PC-3 (cell line): ENCODE data around the gene NUBPL. TPM values are rescaled to one million over a fixed set of nuclear protein-coding genes. Genes with fewer than 3 reads are reported as not detected.

Experiments used
- ATAC-seq: fragments of 200-7000 bp; cut with Tn5 transposase; 2 replicates; pipeline ENCODE4 v1.9.1; 2020; ENCODE audit warnings: mild to moderate bottlenecking, moderate library complexity
- BruUV-seq: library from RNA; stranded (reverse); fragments of 400-500 nt; replicated peaks from 2 replicates; lab custom pipeline; 2021; lab: Mats Ljungman, UMichigan
- CTCF ChIA-PET: fragments of 300-600 bp; sonication (Branson Sonifier 250); formaldehyde crosslinking; loops from one replicate; lab custom pipeline; 2022; ENCODE audit warnings: antibody characterized with exemption; lab: Charles Lee
- POLR2A ChIA-PET: fragments of 300-600 bp; sonication (Branson Sonifier 250); formaldehyde crosslinking; loops from one replicate; lab custom pipeline; 2022; ENCODE audit warnings: antibody characterized with exemption; ENCODE audit not compliant: unreplicated experiment; lab: Charles Lee
- DNase-seq: peaks from one replicate; pipeline ENCODE4 v3.0.0-alpha.2; 2015
- H2AFZ ChIP-seq: fragments of 300-600 bp; sonication (generic); 2 replicates; pipeline ENCODE4 v1.6.0; 2016; ENCODE audit warnings: antibody characterized with exemption, low read length
- H3F3A ChIP-seq: fragments of 300-600 bp; sonication (generic); one replicate; pipeline ENCODE4 v1.6.0; 2017; ENCODE audit warnings: antibody characterized with exemption, low read length, control low read depth, mild to moderate bottlenecking; ENCODE audit not compliant: unreplicated experiment
- H3K27ac ChIP-seq: fragments of 300-600 bp; sonication (generic); 2 replicates; pipeline ENCODE4 v1.5.1; 2016; ENCODE audit warnings: mild to moderate bottlenecking, low read length
- H3K27me3 ChIP-seq: fragments of 300-600 bp; sonication (generic); 2 replicates; pipeline ENCODE4 v1.6.1; 2016; ENCODE audit warnings: low read length, mixed read lengths
- H3K36me3 ChIP-seq: fragments of 300-600 bp; sonication (generic); 2 replicates; pipeline ENCODE4 v1.6.1; 2016; ENCODE audit warnings: low read depth, mixed run types, low read length, mixed read lengths
- H3K4me1 ChIP-seq: fragments of 300-600 bp; sonication (generic); 2 replicates; pipeline ENCODE4 v1.5.1; 2016; ENCODE audit warnings: low read length; ENCODE audit not compliant: insufficient read depth
- H3K4me2 ChIP-seq: fragments of 300-600 bp; sonication (generic); 2 replicates; pipeline ENCODE4 v1.6.0; 2016; ENCODE audit warnings: low read length
- H3K4me3 ChIP-seq: fragments of 300-600 bp; sonication (generic); 2 replicates; pipeline ENCODE4 v1.5.1; 2016; ENCODE audit warnings: mild to moderate bottlenecking, low read length, mixed read lengths
- H3K79me2 ChIP-seq: fragments of 300-600 bp; sonication (generic); 2 replicates; pipeline ENCODE4 v1.6.1; 2017; ENCODE audit warnings: low read length, mixed read lengths
- H3K9ac ChIP-seq: fragments of 300-600 bp; sonication (generic); 2 replicates; pipeline ENCODE4 v1.6.0; 2016; ENCODE audit warnings: mild to moderate bottlenecking, low read length
- H3K9me2 ChIP-seq: fragments of 300-600 bp; sonication (generic); replicated peaks from 2 replicates; pipeline ENCODE4 v1.6.1; 2016; ENCODE audit warnings: mixed run types, low read length, mixed read lengths
- H3K9me3 ChIP-seq: fragments of 300-600 bp; sonication (generic); 2 replicates; pipeline ENCODE4 v1.6.1; 2016; ENCODE audit warnings: low read length, mixed read lengths
- H4K20me1 ChIP-seq: fragments of 300-600 bp; sonication (generic); 2 replicates; pipeline ENCODE4 v1.6.1; 2016; ENCODE audit warnings: low read length, mixed read lengths
- EZH2 ChIP-seq: fragments of 300-600 bp; sonication (generic); IDR thresholded peaks from one replicate; pipeline ENCODE4 v1.6.1; 2017; ENCODE audit warnings: antibody characterized with exemption, mild to moderate bottlenecking, low read length; ENCODE audit not compliant: unreplicated experiment
- EZH2phosphoT487 ChIP-seq: fragments of 300-600 bp; sonication (generic); IDR thresholded peaks from 2 replicates; pipeline ENCODE4 v1.6.1; 2018; ENCODE audit warnings: mild to moderate bottlenecking, antibody characterized with exemption, low read length, borderline replicate concordance
- intact Hi-C: fragments of 100-400 bp; cut with micrococcal nuclease; formaldehyde crosslinking; loops from 2 replicates; pipeline ENCODE4 v1.9.0; 2023
- total RNA-seq: library from RNA; depleted of rRNA; stranded (reverse); fragments of >200 nt; gene quantifications from 2 replicates; pipeline ENCODE4 v1.2.3, GENCODE V29; 2014
- TF ChIP-seq, protein P1 (sequence below): fragments of 300-600 bp; sonication (generic); conservative IDR thresholded peaks from 2 replicates; pipeline ENCODE4 v1.5.1; 2017; ENCODE audit warnings: antibody characterized with exemption, low read depth, mild to moderate bottlenecking, low read length

NUBPL gene
- total RNA-seq, 1 experiment from 2014 or later: 14.9 TPM

DNA sequence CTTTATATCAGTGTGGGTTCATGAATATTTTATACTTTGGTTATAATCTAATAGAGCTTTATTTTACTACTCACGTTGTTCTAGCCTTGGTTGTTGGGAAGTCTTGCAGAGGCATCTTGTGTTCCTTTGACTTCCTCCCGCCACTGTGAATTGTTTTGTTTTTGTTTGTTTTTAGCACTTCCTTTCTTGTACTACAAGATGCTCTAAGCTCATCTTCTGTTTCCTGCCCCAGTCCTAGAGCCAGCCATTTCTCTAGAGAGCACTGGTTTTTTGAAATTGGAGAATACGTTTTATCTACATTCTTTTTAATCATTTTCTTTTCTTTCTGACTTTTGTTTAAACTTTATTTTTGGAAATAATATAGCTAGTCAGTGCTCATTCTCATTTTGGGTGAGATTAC is 15.9 kb upstream of the NUBPL start:
- H3F3A ChIP-seq: no peaks in the 10 kb centered on the region
- H2AFZ ChIP-seq: no peak overlapping the region
- POLR2A ChIA-PET: interaction anchor here (0.5 kb wide), 1 partner anchor 500 kb away, joined by 3 read pairs; no protein-coding TSS in a partner anchor
- 0 out of 2 replicates have a peak, but pooled peaks cover 4% of the 10 kb centered on the region for H3K9me3 ChIP-seq
- CTCF ChIA-PET: interaction anchor here (0.6 kb wide), 1 partner anchor 9 kb away, joined by 3 read pairs; no protein-coding TSS in a partner anchor
- H3K27me3 ChIP-seq: no peaks in the 10 kb centered on the region
- H3K79me2 ChIP-seq: no peaks in the 10 kb centered on the region
- ATAC-seq: no peak
- no peaks in the 10 kb centered on the region for H3K36me3 ChIP-seq
- H3K9me2 ChIP-seq: no peaks in the 10 kb centered on the region
- no TSS peak for BruUV-seq
- no peak overlapping the region for H3K9ac ChIP-seq
- no peak overlapping the region for H3K27ac ChIP-seq
- intact Hi-C loops: no loop called here
- no peak overlapping the region for H3K4me3 ChIP-seq
- no peaks in the 10 kb centered on the region for H3K4me1 ChIP-seq
- no peak overlapping the region for H3K4me2 ChIP-seq
- DNase-seq: no peak
- H4K20me1 ChIP-seq: no peaks in the 10 kb centered on the region
- TF ChIP-seq, protein P1, sequence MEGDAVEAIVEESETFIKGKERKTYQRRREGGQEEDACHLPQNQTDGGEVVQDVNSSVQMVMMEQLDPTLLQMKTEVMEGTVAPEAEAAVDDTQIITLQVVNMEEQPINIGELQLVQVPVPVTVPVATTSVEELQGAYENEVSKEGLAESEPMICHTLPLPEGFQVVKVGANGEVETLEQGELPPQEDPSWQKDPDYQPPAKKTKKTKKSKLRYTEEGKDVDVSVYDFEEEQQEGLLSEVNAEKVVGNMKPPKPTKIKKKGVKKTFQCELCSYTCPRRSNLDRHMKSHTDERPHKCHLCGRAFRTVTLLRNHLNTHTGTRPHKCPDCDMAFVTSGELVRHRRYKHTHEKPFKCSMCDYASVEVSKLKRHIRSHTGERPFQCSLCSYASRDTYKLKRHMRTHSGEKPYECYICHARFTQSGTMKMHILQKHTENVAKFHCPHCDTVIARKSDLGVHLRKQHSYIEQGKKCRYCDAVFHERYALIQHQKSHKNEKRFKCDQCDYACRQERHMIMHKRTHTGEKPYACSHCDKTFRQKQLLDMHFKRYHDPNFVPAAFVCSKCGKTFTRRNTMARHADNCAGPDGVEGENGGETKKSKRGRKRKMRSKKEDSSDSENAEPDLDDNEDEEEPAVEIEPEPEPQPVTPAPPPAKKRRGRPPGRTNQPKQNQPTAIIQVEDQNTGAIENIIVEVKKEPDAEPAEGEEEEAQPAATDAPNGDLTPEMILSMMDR: no peak
- TF ChIP-seq EZH2phosphoT487: no peak
- no peak for TF ChIP-seq EZH2

DNA sequence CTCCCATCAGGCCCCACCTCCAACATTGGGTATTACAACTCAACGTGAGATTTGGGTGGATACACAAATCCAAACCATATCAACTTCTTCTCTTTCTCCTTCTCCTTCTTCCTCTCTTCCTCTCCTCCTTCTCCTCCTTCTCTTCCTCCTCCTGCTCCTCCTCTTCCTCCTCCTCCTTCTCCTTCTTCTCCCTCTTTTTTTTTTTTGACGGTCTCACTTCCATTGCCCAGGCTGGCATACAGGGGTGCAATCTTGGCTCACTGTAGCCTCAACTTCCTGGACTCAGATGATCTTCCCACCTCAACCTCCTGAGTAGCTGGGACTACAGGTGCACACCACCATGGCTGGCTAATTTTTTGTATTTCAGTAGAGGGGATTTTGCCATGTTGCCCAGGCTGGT is 11.4 kb upstream of the NUBPL start:
- no peak for ATAC-seq
- BruUV-seq: no TSS peak

DNA sequence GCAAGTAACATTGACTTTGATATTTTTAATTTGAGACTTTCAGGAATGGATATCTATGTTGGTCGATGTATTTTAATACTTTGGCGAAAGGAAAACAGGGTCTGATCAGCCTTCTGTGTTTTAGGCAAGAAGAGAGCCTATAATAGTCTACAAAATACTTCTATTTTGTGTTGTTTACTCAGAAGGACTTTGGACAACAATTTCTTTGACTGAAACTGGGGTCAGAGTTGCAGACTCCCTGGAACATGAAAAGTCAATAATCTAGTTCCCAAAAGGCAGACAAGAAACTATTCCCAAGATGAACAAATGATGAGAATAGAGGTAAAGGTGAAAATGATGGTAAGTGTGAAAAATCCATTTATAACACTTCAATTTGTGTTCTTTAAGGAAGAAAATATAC is 10.6 kb upstream of the NUBPL start:
- Histone ChIP-seq H2AFZ (no peak overlapping the region), H4K20me1 (no peaks in the 10 kb centered on the region), H3K36me3 (no peaks in the 10 kb centered on the region), H3K79me2 (no peaks in the 10 kb centered on the region), H3K27ac (no peak overlapping the region), H3K4me3 (no peak overlapping the region), H3K9me3 (0 out of 2 replicates have a peak, but pooled peaks cover 4% of the 10 kb centered on the region), H3F3A (no peaks in the 10 kb centered on the region), H3K4me1 (no peaks in the 10 kb centered on the region), H3K9me2 (no peaks in the 10 kb centered on the region), H3K27me3 (peaks cover 32% of the 10 kb centered on the region), H3K9ac (no peak overlapping the region), H3K4me2 (no peak overlapping the region)
- TF ChIP-seq EZH2phosphoT487: no peak
- TF ChIP-seq, protein P1: no peak
- no TSS peak for BruUV-seq
- POLR2A ChIA-PET: no interaction called here
- CTCF ChIA-PET: no interaction called here
- intact Hi-C loops: no loop called here
- DNase-seq: no peak
- ATAC-seq: no peak

More for the DNA sequence above, 11.4 kb upstream of the NUBPL start:
- no peak for DNase-seq
- Histone ChIP-seq H3K27me3 (peaks cover 29% of the 10 kb centered on the region), H3K79me2 (no peaks in the 10 kb centered on the region), H3K9ac (no peak overlapping the region), H2AFZ (no peak overlapping the region), H4K20me1 (no peaks in the 10 kb centered on the region), H3F3A (no peaks in the 10 kb centered on the region), H3K27ac (no peak overlapping the region), H3K9me3 (0 out of 2 replicates have a peak, but pooled peaks cover 4% of the 10 kb centered on the region), H3K36me3 (no peaks in the 10 kb centered on the region), H3K4me2 (no peak overlapping the region), H3K9me2 (no peaks in the 10 kb centered on the region), H3K4me3 (no peak overlapping the region), H3K4me1 (no peaks in the 10 kb centered on the region)
- ChIA-PET POLR2A (no interaction called here), CTCF (no interaction called here)
- intact Hi-C loops: no loop called here
- TF ChIP-seq EZH2 (no peak), EZH2phosphoT487 (no peak)
- TF ChIP-seq, protein P1: no peak
